Stimulated activated CD8-positive, alpha-beta memory T cell treated with anti-CD3 and anti-CD28 coated beads, Interleukin-15, amount 100 ng/mL, for 48 hours (primary cell): ENCODE results near the gene NPHP3.
"Not testable (repeated sequence)": the region's sequence is repeated elsewhere in the genome, so short reads cannot be mapped to it uniquely, and the experiment has no call there.

Source experiments
- DNase-seq, 2 donors: peaks; one replicate each; pipeline ENCODE4 v3.0.0-alpha.2; 2020; ENCODE audit warnings: low read depth in 2 of 2

Gene NPHP3

GRCh38 chr3:132722165-132723023, at the start of gene NPHP3:
Gene NPHP3, minus strand, starts transcription at chr3:132722409. Its CDS starts 54 bp downstream, at chr3:132722355.
- peak; percentile 90 to 91 for DNase-seq

- DNase-seq: no peak
Measured at GRCh38 chr3:132758740-132759139, 36.5 kb upstream of the NPHP3 start.

- no peak for DNase-seq
Measured at GRCh38 chr3:132756108-132756650, 34.0 kb upstream of the NPHP3 start.

- DNase-seq: no peak
Measured at GRCh38 chr3:132753946-132754345, 31.7 kb upstream of the NPHP3 start.

- no peak for DNase-seq
Measured at GRCh38 chr3:132749786-132750185, 27.6 kb upstream of the NPHP3 start.

GRCh38 chr3:132746720-132747119, 24.5 kb upstream of the NPHP3 start:
- DNase-seq: not testable (repeated sequence)

GRCh38 chr3:132738314-132738713, 16.1 kb upstream of the NPHP3 start:
- no peak for DNase-seq

GRCh38 chr3:132735589-132735988, 13.4 kb upstream of the NPHP3 start:
- no peak for DNase-seq

GRCh38 chr3:132730891-132731580, 8.8 kb upstream of the NPHP3 start:
- no peak for DNase-seq

GRCh38 chr3:132726341-132726823, 4.2 kb upstream of the NPHP3 start:
- DNase-seq: no peak

GRCh38 chr3:132723024-132723950, 1.1 kb upstream of the NPHP3 start:
- no peak for DNase-seq

GRCh38 chr3:132721479-132722164, 587 bp downstream of the NPHP3 start:
- no peak for DNase-seq

- no peak for DNase-seq
Measured at GRCh38 chr3:132720228-132720627, 2.0 kb downstream of the NPHP3 start.

- no peak for DNase-seq
Measured at GRCh38 chr3:132716372-132716771, 5.8 kb downstream of the NPHP3 start.

- no peak for DNase-seq
Measured at GRCh38 chr3:132713977-132714727, 8.1 kb downstream of the NPHP3 start.

- DNase-seq: no peak
Measured at GRCh38 chr3:132710311-132710710, 11.9 kb downstream of the NPHP3 start.

- no peak for DNase-seq
Measured at GRCh38 chr3:132709761-132710160, 12.4 kb downstream of the NPHP3 start.

- DNase-seq: no peak
Measured at GRCh38 chr3:132703733-132704132, 18.5 kb downstream of the NPHP3 start.

GRCh38 chr3:132695422-132695821, 26.8 kb downstream of the NPHP3 start:
- DNase-seq: no peak

GRCh38 chr3:132694991-132695390, 27.2 kb downstream of the NPHP3 start:
- DNase-seq: no peak
